ENCODE measurements around the gene C2CD2L.
A peak's percentile ranks its signal among the peaks of the same experiment; 100 is the strongest.
"Not testable (repeated sequence)": the region's sequence is repeated elsewhere in the genome, so short reads cannot be mapped to it uniquely, and the experiment has no call there.

Gene C2CD2L

DNA sequence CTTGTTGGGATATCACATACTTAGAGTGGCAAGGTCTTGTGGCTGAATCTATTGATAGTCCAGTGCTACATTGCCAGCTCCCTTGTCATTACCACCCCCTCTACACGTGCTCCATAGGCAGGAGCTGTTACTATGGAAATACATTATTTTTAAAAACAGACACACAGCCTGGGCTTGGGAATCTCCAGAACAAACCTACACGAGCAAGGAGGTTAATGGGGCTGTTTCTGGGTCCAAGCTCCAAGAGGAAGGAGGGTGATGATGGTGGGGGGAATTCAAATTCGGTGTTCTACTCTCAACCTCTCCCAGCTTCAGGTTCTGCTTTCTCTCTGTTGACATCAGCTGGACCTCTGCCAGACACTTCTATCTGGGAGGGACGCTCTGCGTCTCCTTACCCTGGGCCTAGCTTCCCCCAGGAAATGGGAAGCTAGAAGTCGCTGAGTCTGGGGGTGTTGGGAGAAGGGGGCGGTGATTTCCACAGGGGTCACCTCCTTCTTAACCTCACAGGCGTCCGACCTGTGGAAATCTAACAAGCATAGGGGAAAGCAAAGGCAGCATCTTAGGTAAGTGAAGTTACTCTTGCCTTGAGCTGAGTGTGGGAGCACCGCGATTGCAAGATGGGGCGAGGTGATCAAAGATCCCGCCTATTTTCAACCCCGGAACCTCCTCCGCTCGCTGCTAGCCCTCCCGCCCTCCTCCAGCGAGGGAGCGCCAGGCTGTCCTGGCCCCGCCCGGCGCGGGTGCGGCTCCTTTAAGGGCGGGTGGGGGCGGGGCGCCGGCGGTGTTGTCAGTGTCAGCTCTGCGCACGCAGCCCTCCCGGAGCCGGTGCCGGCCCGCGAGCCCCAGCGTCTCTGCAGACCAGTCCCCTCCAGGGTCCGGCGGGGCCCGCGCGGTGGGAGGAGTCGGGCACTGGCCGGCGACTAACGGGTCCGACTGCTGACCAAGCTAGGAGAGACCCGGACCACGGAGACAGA, at the start of gene C2CD2L:
TSS of gene C2CD2L (plus strand) at position 781 of the 974 bp plus-strand sequence. CDS start 398 bp downstream, outside the sequence.
- peak; percentile 97 for DNase-seq (ENCODE audit: low spot score)

DNA sequence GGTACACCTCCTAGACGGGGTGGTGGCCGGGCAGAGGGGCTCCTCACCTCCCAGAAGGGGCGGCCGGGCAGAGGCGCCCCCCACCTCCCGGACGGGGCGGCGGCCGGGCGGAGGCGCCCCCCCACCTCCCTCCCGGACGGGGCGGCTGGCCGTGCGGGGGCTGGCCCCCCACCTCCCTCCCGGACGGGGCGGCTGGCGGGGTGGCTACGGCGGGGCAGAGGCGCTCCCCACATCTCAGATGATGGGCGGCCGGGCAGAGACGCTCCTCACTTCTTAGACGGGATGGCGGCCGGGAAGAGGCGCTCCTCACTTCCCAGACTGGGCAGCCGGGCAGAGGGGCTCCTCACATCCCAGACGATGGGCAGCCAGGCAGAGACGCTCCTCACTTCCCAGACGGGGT, 48.0 kb upstream of the C2CD2L start:
- DNase-seq (ENCODE audit: low spot score), result not testable (repeated sequence)

GRCh38 chr11:119061256-119061655, 45.9 kb upstream of the C2CD2L start:
- no peak for DNase-seq (ENCODE audit: low spot score)

- peak; percentile 35 for DNase-seq (ENCODE audit: low spot score)
These were observed 44.4 kb upstream of the C2CD2L start for GRCh38 chr11:119062779-119063178.

GRCh38 chr11:119065369-119065768, 41.8 kb upstream of the C2CD2L start:
- DNase-seq (ENCODE audit: low spot score), result peak; percentile 34

DNA sequence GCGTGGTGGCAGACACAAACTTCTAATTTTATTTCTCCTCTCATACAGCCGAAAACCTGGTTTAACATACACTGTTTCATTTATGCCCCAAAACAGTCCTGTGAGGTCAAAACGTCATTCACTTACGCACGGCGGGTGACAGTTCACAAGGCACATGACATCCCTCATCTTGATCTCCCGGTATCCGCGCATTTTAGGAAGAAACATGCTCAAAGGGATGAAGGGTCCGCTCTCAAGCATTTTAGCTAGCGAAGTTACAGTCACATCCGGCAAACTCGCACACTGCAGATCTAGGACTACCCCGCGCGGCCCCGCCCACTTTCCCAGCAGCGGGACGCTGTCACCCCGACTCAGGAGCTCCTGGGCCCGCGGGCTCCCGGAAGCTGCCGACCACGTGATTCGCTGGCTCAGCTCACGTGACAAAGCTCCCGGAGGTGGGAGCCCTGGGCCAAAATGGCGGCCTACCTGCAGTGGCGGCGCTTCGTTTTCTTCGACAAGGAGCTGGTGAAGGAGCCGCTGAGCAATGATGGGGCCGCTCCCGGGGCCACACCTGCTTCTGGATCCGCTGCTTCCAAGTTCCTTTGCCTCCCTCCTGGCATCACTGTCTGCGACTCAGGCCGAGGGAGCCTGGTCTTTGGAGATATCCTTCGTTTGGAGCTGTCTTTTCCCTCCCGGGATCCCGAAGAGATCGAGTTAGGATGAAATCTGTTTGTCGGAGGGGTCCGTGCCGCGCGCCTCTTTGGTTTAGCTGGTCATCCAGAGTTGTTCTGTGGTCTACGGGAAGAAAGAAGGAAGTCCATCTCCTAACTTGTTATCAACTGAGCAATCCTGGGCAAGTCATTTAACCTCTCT, 39.5 kb upstream of the C2CD2L start, which contains the start of gene VPS11:
TSS of gene VPS11 (plus strand) at position 448 of the 852 bp plus-strand sequence. CDS start at position 454, 6 bp downstream.
- DNase-seq (ENCODE audit: low spot score), result peak; percentile 98

GRCh38 chr11:119077839-119078238, 29.3 kb upstream of the C2CD2L start:
- DNase-seq (ENCODE audit: low spot score), result no peak

GRCh38 chr11:119078675-119079420, 28.3 kb upstream of the C2CD2L start:
- DNase-seq (ENCODE audit: low spot score), result no peak

GRCh38 chr11:119081682-119082260, 25.4 kb upstream of the C2CD2L start:
- no peak for DNase-seq (ENCODE audit: low spot score)

- peak; percentile 95 for DNase-seq (ENCODE audit: low spot score)
These were observed 22.3 kb upstream of the C2CD2L start, which contains the start of gene HMBS for GRCh38 chr11:119084663-119085436. HMBS (plus strand) TSS chr11:119084881; CDS start chr11:119085034, 153 bp downstream.

- peak; percentile 16 for DNase-seq (ENCODE audit: low spot score)
These were observed 21.7 kb upstream of the C2CD2L start for GRCh38 chr11:119085437-119085847.

DNA sequence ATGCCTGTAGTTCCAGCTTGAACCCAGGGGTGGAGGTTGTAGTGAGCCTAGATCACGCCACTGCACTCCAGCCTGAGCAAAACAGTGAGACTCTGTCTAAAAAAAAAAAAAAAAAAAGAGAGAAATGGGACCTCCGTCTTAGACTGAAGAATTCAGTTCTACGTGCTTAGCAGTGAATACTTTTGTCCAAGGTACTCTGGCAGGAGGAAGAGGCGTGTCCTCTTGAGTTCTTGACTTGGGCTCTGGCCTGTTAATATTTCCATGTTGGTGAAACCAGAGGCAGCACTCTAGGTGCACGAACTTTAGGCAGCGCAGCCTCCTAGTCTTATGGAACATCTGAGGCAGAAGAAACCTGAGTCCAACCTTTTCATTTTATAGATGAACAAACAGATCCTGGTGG, 20.0 kb upstream of the C2CD2L start:
- no peak for DNase-seq (ENCODE audit: low spot score)

GRCh38 chr11:119087747-119088241, 19.4 kb upstream of the C2CD2L start:
- no peak for DNase-seq (ENCODE audit: low spot score)

DNA sequence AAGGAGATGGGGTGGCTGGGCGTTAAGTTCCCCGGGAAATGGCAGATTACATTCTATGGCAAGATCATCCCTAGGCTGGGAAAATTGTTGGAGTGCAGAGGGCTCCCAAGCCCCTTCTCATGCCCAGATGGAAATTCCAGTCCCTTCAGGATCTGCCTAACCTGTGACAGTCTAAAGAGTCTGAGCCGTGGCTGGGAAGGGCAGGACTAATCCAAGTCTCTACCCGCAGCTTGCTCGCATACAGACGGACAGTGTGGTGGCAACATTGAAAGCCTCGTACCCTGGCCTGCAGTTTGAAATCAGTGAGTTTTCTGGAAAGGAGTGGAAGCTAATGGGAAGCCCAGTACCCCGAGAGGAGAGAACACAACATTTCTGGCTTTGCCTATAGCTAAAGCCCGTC, 18.7 kb upstream of the C2CD2L start:
- no peak for DNase-seq (ENCODE audit: low spot score)

DNA sequence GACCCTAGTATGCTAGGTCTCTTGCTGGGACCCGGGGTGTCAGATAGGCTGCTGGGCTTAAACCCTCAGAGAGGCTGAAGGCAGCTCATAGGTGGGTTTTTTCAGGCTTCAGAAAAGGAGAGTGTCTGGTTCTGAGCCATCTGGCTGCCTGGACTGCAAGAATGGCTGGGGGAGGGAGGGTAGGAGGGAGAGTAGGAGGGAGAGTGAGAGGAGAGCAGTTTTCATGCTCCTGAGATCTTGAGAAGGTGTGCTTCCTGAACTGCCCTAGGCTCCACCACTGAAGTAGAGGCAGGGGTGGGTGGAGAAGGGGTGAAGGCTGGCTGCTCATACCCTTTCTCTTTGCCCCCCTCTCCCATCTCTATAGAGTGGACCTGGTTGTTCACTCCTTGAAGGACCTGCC, 17.8 kb upstream of the C2CD2L start:
- no peak for DNase-seq (ENCODE audit: low spot score)

GRCh38 chr11:119091178-119091577, 16.0 kb upstream of the C2CD2L start:
- DNase-seq (ENCODE audit: low spot score), result no peak

DNA sequence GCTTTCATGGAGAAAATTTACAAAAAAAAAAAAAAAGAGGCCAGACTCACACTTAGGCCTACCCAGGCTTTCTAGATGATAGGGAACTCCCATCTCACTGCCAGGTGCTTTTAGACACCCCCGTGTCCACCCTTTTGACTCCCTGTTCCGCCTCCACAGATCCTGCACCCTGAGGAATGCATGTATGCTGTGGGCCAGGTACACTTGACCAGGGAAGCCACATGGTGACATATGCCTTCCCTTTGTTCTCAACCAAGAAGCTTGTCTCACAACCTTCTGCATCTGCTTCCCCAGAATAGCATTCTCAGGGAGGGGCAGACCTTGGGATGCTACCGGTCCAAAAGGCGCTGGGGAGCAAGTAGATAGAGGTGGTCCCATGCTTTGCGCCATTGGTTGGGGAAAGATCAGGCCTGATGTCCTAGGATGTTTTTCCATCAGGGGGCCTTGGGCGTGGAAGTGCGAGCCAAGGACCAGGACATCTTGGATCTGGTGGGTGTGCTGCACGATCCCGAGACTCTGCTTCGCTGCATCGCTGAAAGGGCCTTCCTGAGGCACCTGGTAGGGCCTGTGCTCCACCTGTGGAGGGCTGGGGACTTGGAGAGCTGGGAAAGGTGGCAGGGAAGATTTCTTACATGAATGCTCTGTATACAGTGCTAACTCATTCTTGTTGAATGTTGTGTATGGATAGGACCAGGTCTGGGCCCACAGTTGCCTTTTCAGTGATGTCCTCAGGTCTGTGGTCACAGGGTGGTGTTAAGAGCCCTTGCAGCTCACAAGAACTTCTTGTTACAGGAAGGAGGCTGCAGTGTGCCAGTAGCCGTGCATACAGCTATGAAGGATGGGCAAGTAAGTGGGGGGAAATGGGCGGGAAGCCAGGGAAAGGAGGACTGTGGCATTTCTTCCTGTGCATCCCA, 14.9 kb upstream of the C2CD2L start:
- no peak for DNase-seq (ENCODE audit: low spot score)

DNA sequence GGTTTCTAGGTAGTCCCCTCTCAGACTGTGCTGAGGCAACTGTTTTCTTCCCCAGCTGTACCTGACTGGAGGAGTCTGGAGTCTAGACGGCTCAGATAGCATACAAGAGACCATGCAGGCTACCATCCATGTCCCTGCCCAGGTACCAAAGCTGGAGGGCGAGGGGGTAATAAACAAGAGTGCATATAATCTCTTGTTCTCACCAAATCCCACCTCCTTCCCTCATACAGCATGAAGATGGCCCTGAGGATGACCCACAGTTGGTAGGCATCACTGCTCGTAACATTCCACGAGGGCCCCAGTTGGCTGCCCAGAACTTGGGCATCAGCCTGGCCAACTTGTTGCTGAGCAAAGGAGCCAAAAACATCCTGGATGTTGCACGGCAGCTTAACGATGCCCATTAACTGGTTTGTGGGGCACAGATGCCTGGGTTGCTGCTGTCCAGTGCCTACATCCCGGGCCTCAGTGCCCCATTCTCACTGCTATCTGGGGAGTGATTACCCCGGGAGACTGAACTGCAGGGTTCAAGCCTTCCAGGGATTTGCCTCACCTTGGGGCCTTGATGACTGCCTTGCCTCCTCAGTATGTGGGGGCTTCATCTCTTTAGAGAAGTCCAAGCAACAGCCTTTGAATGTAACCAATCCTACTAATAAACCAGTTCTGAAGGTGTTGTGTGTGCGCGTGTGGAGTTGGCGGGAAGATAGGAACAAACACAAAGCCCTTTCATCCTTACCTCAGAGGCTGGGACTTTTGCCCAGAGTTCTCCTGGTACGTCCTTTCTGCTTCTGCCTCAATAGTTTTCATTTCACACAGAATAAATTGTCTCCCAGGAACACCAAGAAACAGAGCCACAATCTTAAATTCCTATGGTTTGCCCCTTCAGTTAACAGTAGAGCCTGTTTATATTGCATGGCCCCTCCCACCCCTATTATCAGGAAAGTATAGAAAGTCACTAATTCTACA, 14.0 kb upstream of the C2CD2L start:
- no peak for DNase-seq (ENCODE audit: low spot score)
